Stomach smooth muscle (tissue), 2 donors: ENCODE measurements around the gene ZBED5.

Experiments used
- H3K27ac ChIP-seq: one replicate; pipeline ENCODE4 v1.7.0; 2013; ENCODE audit warnings: mild to moderate bottlenecking, low read length, inconsistent platforms
- H3K27me3 ChIP-seq, 2 donors: one replicate each; pipeline ENCODE4 v1.7.0; 2013; ENCODE audit warnings: low read length in 2 of 2; ENCODE audit not compliant: insufficient read depth in 2 of 2, control insufficient read depth in 1 of 2
- H3K36me3 ChIP-seq, 2 donors: one replicate each; pipeline ENCODE4 v1.7.0; 2013; ENCODE audit warnings: low read length in 2 of 2; ENCODE audit not compliant: control insufficient read depth in 2 of 2, insufficient read depth in 2 of 2
- H3K4me1 ChIP-seq: one replicate; pipeline ENCODE4 v1.7.0; 2013; ENCODE audit warnings: low read length; ENCODE audit not compliant: control insufficient read depth, insufficient read depth
- H3K4me3 ChIP-seq, 2 donors: one replicate each; pipeline ENCODE4 v1.7.0; 2013; ENCODE audit warnings: low read length in 2 of 2
- H3K9ac ChIP-seq, 2 donors: one replicate each; pipeline ENCODE4 v1.7.0; 2013; ENCODE audit warnings: low read length in 2 of 2, mild to moderate bottlenecking in 1 of 2
- H3K9me3 ChIP-seq, 2 donors: one replicate each; pipeline ENCODE4 v1.7.0; 2013; ENCODE audit warnings: low read length in 2 of 2; ENCODE audit not compliant: control insufficient read depth in 2 of 2
- donor health status: healthy.
- donor health status: Pancreatic carcinoma.

The ZBED5 gene

DNA sequence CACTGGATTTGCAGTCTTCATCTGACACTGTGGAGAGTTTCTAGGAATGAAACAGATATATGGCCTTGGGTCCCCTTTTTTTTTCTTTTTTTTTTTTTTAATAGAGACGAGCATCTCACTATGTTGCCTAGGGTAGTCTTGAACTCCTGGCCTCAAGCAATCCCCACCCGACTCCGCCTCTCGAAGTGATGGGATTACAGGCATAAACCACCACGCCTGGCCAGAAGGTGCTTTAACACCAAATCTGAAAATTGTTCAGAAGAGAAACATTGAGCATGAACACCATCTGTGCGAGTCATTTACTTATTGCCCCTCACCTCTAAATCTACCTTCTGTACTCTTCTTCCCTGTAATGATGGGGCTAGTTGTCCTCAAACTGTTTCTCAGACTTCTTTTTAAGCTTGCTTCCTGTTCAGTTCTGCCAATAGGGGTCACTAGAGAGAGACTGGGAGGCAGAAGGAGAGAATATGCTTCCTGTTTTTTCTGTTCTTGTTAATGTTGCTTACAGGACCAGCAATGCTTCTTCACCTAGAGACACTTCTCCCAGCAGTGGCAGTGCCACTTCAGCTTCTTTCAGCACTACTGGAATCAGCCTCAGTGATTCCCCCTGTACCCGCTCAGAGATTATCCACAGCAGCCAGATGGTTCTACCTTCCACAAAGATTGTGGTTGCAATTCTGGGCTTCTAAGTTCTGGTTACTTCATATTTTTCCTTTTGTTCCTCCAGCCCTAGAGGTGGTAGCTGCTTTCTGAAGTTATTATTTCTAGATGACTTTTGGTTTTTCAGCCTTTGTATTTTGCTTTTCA lies 20.8 kb upstream of the ZBED5 start:
- H3K27me3 ChIP-seq: no peaks in the 10 kb centered on the region
- no peaks in the 10 kb centered on the region for H3K36me3 ChIP-seq
- H3K9ac ChIP-seq: no peak overlapping the region
- H3K9me3 ChIP-seq: no peaks in the 10 kb centered on the region
- H3K27ac ChIP-seq: no peak overlapping the region
- no peaks in the 10 kb centered on the region for H3K4me1 ChIP-seq
- H3K4me3 ChIP-seq: no peak overlapping the region

DNA sequence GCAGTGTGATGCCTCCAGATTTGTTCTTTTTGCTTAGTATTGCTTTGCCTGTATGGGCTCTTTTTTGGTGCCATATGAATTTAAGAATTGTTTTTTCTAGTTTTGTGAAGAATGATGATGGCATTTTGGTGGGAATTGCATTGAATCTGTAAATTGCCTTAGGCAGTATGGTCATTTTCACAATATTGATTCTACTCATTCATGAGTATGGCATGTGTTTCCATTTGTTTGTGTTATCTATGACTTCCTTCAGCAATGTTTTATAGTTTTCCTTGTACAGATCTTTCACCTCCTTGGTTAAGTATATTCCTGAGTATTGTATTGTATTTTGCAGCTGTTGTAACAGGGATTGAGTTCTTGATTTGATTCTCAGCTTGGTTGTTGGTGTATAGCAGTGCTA lies 18.3 kb upstream of the ZBED5 start:
- Histone ChIP-seq H3K36me3 (no peaks in the 10 kb centered on the region), H3K9me3 (peaks cover 3 to 13% of the 10 kb centered on the region in 2 donors), H3K27me3 (no peaks in the 10 kb centered on the region), H3K4me3 (no peak overlapping the region), H3K4me1 (no peaks in the 10 kb centered on the region), H3K9ac (no peak overlapping the region), H3K27ac (no peak overlapping the region)

DNA sequence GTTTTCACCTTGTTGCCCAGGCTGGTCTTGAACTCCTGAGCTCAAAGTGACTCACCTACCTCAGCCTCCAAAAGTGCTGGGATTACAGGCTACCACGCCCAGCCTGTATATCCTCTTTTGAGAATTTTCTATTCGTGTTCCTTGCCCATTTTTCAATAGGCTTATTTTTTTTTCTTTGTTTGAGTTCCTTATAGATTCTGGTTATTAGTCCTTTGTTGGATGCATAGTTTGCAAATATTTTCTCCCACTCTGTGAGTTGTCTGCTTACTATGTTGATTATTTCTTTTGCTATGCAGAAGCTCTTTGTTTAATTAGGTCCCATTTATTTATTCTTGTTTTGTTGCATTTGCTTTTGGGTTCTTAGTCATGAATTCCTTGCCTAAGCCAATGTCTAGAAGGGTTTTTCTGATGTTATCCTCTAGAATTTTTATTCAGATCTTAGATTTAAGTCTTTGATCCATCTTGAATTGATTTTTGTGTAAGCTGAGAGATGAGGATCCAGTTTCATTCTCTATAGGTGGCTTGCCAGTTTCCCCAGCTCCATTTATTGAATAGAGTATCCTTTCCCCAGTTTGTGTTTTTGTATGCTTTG lies 17.7 kb upstream of the ZBED5 start:
- Histone ChIP-seq H3K4me3 (no peak overlapping the region), H3K36me3 (no peaks in the 10 kb centered on the region), H3K4me1 (no peaks in the 10 kb centered on the region), H3K9me3 (peaks cover 3 to 13% of the 10 kb centered on the region in 2 donors), H3K27me3 (no peaks in the 10 kb centered on the region), H3K27ac (no peak overlapping the region), H3K9ac (no peak overlapping the region)

DNA sequence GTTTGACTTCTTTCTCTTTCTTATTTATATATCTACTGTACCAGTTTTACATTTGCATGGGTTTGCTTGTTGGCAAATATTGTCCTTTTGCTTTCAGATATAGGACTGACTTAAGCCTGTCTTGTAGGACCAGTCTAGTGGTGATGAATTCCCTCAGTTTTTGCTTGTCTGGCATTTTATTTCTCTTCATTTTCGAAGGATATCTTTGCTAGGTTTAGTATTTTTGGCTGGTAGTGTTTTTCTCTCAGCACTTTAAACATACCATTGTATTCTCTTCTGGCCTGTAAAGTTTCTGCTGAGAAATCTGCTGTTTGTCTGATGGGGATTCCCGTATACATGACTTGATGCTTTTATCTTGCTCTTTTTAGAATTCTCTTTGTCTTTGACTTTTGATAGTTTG lies 14.2 kb upstream of the ZBED5 start:
- Histone ChIP-seq H3K4me3 (no peak overlapping the region), H3K36me3 (no peaks in the 10 kb centered on the region), H3K9ac (no peak overlapping the region), H3K4me1 (no peaks in the 10 kb centered on the region), H3K9me3 (peaks cover 3 to 13% of the 10 kb centered on the region in 2 donors), H3K27ac (no peak overlapping the region), H3K27me3 (no peaks in the 10 kb centered on the region)

DNA sequence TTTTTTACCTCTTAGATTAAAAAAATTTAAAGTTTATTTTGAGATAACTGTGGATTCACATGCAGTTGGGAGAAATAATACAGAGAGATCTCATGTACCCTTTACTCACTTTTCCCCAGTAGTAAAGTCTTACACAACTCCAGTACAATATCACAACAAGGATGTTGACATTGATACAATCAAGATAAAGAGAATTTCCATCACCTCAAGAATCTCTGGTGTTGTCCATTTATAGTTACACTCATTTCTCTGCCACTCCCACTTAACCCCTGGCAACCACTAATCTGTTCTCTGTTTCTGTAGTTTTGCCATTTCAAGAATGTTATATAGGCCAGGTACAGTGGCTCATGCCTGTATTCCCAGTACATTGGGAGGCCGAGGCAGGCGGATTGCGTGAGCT lies 10.5 kb upstream of the ZBED5 start:
- Histone ChIP-seq H3K4me1 (peaks cover 4% of the 10 kb centered on the region), H3K9me3 (peaks cover 3 to 13% of the 10 kb centered on the region in 2 donors), H3K27me3 (no peaks in the 10 kb centered on the region), H3K9ac (no peak overlapping the region), H3K36me3 (no peaks in the 10 kb centered on the region), H3K27ac (no peak overlapping the region), H3K4me3 (no peak overlapping the region)

DNA sequence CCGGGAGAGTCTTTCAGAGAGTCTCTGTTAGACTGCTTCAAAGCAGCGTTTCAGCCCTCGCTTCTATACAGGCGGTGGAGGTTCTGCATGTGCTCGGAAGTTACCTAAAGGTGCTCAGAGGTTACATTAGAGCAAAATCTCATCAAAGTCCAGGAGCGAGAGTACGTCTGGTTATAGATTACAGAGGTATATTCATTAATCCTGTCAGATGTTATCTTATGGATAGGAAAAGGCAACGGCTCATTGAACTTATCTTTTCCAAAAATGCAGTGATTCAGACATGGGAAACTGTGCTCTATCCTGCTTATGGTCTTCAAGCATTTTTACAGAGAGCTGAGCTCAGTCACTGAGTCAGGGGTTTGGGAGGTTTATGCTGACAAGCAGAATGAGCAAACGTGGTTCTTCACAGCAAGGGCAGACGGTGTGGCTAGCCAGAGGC lies 9.1 kb upstream of the ZBED5 start:
- no peaks in the 10 kb centered on the region for H3K27me3 ChIP-seq
- H3K9ac ChIP-seq: peak overlapping the region in 1 of 2 donors; percentile 47
- H3K9me3 ChIP-seq: peaks cover 0 to 3% of the 10 kb centered on the region in 2 donors
- no peaks in the 10 kb centered on the region for H3K36me3 ChIP-seq
- peaks cover 13% of the 10 kb centered on the region for H3K4me1 ChIP-seq
- H3K27ac ChIP-seq: peak overlapping the region; percentile 66
- peak overlapping the region in 1 of 2 donors; percentile 22 for H3K4me3 ChIP-seq

DNA sequence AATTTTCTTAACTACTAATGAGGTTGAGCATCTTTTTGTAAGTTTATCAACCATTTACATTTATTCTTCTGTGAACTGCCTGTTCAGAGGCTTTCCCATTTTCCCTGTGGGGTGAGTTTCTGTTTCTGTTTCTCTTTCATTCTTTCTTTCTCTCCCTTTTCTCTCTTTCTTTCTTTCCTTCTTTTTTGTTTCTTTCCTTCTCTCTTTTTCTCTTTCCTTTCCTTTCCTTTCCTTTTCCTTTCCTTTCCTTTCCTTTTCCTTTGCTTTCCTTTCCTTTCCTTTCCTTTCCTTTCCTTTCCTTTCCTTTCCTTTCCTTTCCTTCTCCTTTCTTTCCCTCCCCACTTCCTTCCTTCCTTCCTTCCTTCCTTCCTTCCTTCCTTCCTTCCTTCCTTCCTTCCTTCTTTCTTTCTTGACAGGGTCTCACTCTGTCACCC lies 8.0 kb upstream of the ZBED5 start:
- H3K27ac ChIP-seq: peak overlapping the region; percentile 1
- H3K4me3 ChIP-seq: no peak overlapping the region
- H3K9ac ChIP-seq: no peak overlapping the region
- no peaks in the 10 kb centered on the region for H3K27me3 ChIP-seq
- peaks cover 13% of the 10 kb centered on the region for H3K4me1 ChIP-seq
- no peaks in the 10 kb centered on the region for H3K36me3 ChIP-seq
- H3K9me3 ChIP-seq: no peaks in the 10 kb centered on the region

DNA sequence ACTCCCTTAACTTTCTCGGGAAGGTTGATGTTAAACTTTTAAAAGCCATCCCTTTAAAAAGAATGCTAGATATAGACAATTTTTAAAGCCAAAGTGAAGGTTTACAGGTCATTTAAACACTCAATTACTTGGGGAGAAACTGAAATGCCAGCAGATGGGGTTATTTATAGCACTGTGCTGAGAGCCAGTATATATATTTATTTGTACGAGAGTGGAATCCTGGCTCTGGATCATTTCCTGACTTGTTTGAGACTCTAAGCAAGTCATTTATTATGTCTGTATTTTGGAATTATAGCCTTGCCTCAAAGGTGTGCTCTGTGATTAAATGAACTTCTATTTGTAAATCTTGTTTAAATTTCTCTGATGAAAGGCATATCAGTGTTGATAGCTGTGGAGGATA lies 6.8 kb upstream of the ZBED5 start:
- Histone ChIP-seq H3K36me3 (no peaks in the 10 kb centered on the region), H3K9ac (no peak overlapping the region), H3K4me1 (peaks cover 15% of the 10 kb centered on the region), H3K27me3 (no peaks in the 10 kb centered on the region), H3K27ac (no peak overlapping the region), H3K4me3 (peak overlapping the region in 1 of 2 donors; percentile 1), H3K9me3 (no peaks in the 10 kb centered on the region)

DNA sequence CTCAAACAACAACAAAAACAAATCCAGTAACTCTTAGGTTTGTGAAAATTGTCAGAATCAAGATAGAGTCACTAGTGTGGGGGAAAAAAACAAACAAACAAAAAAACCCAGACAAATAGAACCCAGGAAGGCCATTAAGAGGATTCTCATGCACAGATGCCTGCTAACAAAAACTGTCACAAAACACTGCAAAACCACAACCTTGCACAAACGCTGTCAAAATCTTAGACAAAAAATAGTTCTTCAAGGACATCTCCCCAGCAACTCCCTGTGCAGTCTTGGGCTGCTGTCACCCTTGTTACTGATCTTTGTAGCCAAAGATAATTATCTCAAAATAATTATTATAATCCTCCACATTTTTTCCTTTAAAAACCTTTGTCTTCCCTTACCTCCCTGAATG lies 4.6 kb upstream of the ZBED5 start:
- no peaks in the 10 kb centered on the region for H3K27me3 ChIP-seq
- H3K36me3 ChIP-seq: no peaks in the 10 kb centered on the region
- no peak overlapping the region for H3K4me3 ChIP-seq
- H3K9ac ChIP-seq: no peak overlapping the region
- H3K27ac ChIP-seq: peak overlapping the region; percentile 63
- H3K4me1 ChIP-seq: peaks cover 15% of the 10 kb centered on the region
- H3K9me3 ChIP-seq: no peaks in the 10 kb centered on the region

DNA sequence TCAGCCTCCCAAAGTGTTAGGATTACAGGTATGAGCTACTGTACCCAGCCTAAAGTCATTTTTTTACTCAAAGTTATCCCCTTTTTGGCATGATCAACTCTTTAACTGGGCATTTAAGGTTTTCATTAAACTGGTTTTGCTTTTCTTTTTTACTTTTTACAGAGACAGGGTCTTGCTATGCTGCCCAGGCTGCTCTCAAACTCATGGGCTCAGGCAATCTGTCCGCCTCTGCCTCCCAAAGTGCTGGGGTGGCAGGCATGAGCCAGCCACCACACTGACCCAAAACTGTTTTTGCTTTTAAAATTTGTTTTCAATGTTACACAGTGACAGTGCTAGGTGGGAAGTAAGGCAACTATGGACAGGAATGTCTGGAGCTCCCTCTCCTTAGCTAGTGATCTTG lies 3.9 kb upstream of the ZBED5 start:
- Histone ChIP-seq H3K36me3 (no peaks in the 10 kb centered on the region), H3K4me1 (peaks cover 15% of the 10 kb centered on the region), H3K27ac (peak overlapping the region; percentile 63), H3K9ac (no peak overlapping the region), H3K9me3 (no peaks in the 10 kb centered on the region), H3K27me3 (no peaks in the 10 kb centered on the region), H3K4me3 (no peak overlapping the region)

DNA sequence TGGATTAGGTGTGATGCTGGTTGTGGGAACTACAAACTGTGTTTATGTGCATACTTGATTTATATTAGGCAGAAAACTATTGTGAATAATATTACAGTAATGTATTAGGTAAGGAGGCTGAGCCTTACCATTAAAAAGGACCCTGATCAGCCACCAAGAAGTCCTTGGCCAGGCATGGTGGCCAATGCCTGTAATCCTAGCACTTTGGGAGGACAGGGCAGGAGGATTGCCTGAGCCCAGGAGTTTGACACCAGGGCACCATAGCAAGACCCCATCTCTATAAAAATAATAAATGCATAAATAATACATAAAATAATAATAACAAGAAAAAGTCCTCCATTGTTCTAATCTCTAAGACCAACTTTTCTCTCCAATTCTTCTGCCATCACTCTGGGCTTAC lies 3.2 kb upstream of the ZBED5 start:
- Histone ChIP-seq H3K9me3 (no peaks in the 10 kb centered on the region), H3K36me3 (no peaks in the 10 kb centered on the region), H3K27ac (peak overlapping the region; percentile 69), H3K4me3 (no peak overlapping the region), H3K27me3 (no peaks in the 10 kb centered on the region), H3K4me1 (peaks cover 15% of the 10 kb centered on the region), H3K9ac (peak overlapping the region in 1 of 2 donors; percentile 9)
